KMS-11 (cell line): ENCODE measurements around the gene EIF4H.
A peak's percentile ranks its signal among the peaks of the same experiment; 100 is the strongest.

ENCODE experiments used
- H2AFZ ChIP-seq: fragments of 200-600 bp; sonication (generic); 2 replicates; pipeline ENCODE4 v1.6.1; 2016; ENCODE audit warnings: antibody characterized with exemption, mixed run types, low read depth
- H3K27ac ChIP-seq: fragments of 200-600 bp; sonication (generic); 2 replicates; pipeline ENCODE4 v1.6.1; 2016; ENCODE audit warnings: mild to moderate bottlenecking, mixed run types
- H3K27me3 ChIP-seq: fragments of 200-600 bp; sonication (generic); 2 replicates; pipeline ENCODE4 v1.6.1; 2017; ENCODE audit warnings: mild to moderate bottlenecking, low read depth, mixed run types, moderate library complexity; ENCODE audit not compliant: insufficient read depth
- H3K36me3 ChIP-seq: fragments of 200-600 bp; sonication (generic); 2 replicates; pipeline ENCODE4 v1.6.1; 2017; ENCODE audit warnings: mild to moderate bottlenecking, mixed run types; ENCODE audit not compliant: insufficient read depth
- H3K4me1 ChIP-seq: fragments of 200-600 bp; sonication (generic); 2 replicates; pipeline ENCODE4 v1.6.1; 2016; ENCODE audit warnings: mild to moderate bottlenecking, low read depth, mixed run types; ENCODE audit not compliant: poor library complexity, severe bottlenecking
- H3K4me2 ChIP-seq: fragments of 200-600 bp; sonication (generic); 2 replicates; pipeline ENCODE4 v1.7.0; 2016; ENCODE audit warnings: mild to moderate bottlenecking, mixed run types
- H3K4me3 ChIP-seq: fragments of 200-600 bp; sonication (generic); IDR thresholded peaks from 2 replicates; pipeline ENCODE4 v1.6.1; 2017; ENCODE audit warnings: low read depth, low read length, mixed read lengths; ENCODE audit not compliant: insufficient read depth
- H3K79me2 ChIP-seq: fragments of 200-600 bp; sonication (generic); 2 replicates; pipeline ENCODE4 v1.6.1; 2016; ENCODE audit warnings: low read depth, mixed run types; ENCODE audit not compliant: insufficient read depth
- H3K9ac ChIP-seq: fragments of 200-600 bp; sonication (generic); 2 replicates; pipeline ENCODE4 v1.6.1; 2016; ENCODE audit warnings: mild to moderate bottlenecking, mixed run types
- H4K20me1 ChIP-seq: fragments of 200-600 bp; sonication (generic); 2 replicates; pipeline ENCODE4 v1.6.1; 2016; ENCODE audit warnings: mild to moderate bottlenecking, mixed run types; ENCODE audit not compliant: insufficient read depth
- TF ChIP-seq, protein P1 (sequence below): fragments of 200-600 bp; sonication (generic); conservative IDR thresholded peaks from 2 replicates; pipeline ENCODE4 v1.6.1; 2017; ENCODE audit warnings: low read depth, mild to moderate bottlenecking, antibody characterized with exemption, low read length, moderate library complexity, mixed read lengths

The EIF4H gene

DNA sequence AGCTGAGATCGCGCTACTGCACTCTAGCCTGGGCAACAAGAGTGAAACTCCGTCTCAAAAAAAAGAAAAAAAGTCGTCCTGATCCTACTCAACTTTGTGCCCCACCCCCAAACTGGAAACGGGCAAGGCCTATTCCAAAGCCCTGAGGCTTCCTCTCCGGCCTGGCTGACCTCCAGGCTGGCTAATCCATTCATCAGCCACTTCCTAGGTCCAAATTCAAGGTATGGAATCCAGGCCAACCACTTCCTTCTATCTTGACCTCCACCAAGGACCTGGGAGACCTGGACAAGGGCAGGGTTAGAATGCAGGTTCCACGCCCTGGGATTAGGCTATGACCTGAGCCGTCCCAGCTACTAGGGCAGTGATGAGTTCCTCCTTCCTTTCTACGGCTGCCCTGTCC is 20.4 kb upstream of the EIF4H start:
- Histone ChIP-seq H3K9ac (no peak overlapping the region), H2AFZ (no peak overlapping the region), H3K79me2 (no peaks in the 10 kb centered on the region), H3K36me3 (no peaks in the 10 kb centered on the region), H3K27ac (no peak overlapping the region), H3K4me1 (no peaks in the 10 kb centered on the region), H3K4me3 (no peak overlapping the region), H4K20me1 (no peaks in the 10 kb centered on the region), H3K4me2 (no peak overlapping the region), H3K27me3 (no peaks in the 10 kb centered on the region)
- TF ChIP-seq, protein P1, sequence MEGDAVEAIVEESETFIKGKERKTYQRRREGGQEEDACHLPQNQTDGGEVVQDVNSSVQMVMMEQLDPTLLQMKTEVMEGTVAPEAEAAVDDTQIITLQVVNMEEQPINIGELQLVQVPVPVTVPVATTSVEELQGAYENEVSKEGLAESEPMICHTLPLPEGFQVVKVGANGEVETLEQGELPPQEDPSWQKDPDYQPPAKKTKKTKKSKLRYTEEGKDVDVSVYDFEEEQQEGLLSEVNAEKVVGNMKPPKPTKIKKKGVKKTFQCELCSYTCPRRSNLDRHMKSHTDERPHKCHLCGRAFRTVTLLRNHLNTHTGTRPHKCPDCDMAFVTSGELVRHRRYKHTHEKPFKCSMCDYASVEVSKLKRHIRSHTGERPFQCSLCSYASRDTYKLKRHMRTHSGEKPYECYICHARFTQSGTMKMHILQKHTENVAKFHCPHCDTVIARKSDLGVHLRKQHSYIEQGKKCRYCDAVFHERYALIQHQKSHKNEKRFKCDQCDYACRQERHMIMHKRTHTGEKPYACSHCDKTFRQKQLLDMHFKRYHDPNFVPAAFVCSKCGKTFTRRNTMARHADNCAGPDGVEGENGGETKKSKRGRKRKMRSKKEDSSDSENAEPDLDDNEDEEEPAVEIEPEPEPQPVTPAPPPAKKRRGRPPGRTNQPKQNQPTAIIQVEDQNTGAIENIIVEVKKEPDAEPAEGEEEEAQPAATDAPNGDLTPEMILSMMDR = no peak

DNA sequence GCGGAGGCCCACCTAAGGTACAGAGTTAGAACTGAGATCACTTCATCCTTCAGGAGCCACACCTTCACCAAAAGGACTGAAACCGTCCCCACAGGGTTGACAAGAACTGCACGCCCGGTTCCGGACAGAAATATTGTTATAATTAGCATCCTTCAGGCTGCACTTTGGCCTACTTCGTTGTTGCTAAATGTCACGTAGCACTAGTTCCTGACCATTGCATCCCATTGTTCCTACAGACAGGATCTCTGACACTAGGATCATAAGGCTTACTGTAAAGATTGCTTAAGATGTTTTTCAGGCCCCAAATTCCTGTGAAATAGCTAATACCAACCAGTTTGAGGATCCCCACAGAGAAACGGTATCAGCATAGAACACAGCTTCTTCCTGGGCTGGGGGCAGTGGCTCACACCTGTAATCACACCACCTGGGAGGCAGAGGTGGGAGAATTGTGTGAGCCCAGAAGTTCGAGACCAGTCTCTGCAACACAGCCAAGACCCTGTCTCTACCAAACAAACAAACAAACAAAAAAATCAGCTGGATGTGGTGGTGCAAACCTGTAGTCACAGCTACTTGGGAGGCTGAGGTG is 18.3 kb upstream of the EIF4H start:
- Histone ChIP-seq H3K9ac (no peak overlapping the region), H3K4me1 (no peaks in the 10 kb centered on the region), H3K4me2 (no peak overlapping the region), H3K4me3 (no peak overlapping the region), H3K79me2 (no peaks in the 10 kb centered on the region), H3K27me3 (no peaks in the 10 kb centered on the region), H4K20me1 (no peaks in the 10 kb centered on the region), H3K27ac (no peak overlapping the region), H2AFZ (no peak overlapping the region), H3K36me3 (no peaks in the 10 kb centered on the region)
- TF ChIP-seq, protein P1 = no peak

DNA sequence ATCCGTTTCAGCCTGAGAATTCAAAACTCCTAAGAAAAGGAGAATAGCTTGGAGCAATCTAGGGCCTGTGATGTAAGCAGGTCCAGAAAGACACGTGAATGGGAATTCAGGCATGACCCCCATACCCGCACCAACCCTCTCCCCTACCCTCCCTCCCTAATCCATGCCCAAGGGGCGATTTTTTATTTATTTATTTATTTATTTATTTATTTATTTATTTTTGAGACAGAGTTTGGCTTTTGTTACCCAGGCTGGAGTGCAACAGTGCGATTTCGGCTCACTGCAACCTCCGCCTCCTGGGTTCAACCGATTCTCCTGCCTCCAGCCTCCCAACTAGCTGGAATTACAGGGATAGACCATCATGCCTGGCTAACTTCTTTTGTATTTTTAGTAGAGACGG is 16.6 kb upstream of the EIF4H start:
- no peak overlapping the region for H3K4me3 ChIP-seq
- TF ChIP-seq, protein P1 = no peak
- H2AFZ ChIP-seq = no peak overlapping the region
- no peak overlapping the region for H3K27ac ChIP-seq
- no peaks in the 10 kb centered on the region for H3K27me3 ChIP-seq
- no peaks in the 10 kb centered on the region for H3K36me3 ChIP-seq
- H3K9ac ChIP-seq = no peak overlapping the region
- H3K4me2 ChIP-seq = no peak overlapping the region
- no peaks in the 10 kb centered on the region for H3K79me2 ChIP-seq
- H4K20me1 ChIP-seq = no peaks in the 10 kb centered on the region
- H3K4me1 ChIP-seq = no peaks in the 10 kb centered on the region

DNA sequence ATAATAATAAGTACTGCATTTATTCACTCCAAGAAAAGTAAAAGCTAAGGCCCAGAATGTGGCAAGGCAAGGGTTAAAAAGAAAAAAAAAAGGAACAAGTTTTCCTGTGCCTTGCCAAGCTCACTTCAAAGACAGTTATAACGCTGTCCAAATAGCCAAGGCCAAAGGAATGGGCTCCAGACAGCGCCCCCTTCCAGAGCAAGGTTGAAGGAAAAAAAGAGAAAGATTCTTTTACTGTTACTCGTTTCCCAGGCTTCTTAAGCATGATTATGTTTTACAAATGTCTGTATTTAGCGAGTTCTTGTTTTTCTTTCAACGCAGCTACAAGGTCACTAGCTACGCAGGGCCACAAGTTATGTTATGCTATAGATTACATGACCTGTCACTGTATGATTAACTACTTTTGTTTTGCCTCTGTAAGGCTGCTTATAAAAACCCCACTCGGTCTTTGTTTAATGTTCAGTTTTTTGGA is 9.1 kb upstream of the EIF4H start:
- H3K9ac ChIP-seq = no peak overlapping the region
- no peak overlapping the region for H3K4me3 ChIP-seq
- no peaks in the 10 kb centered on the region for H4K20me1 ChIP-seq
- H3K79me2 ChIP-seq = no peaks in the 10 kb centered on the region
- H3K36me3 ChIP-seq = no peaks in the 10 kb centered on the region
- H2AFZ ChIP-seq = no peak overlapping the region
- H3K27ac ChIP-seq = no peak overlapping the region
- TF ChIP-seq, protein P1 = 0 out of 2 replicates have a peak, but pooled peaks have one; percentile 23
- no peak overlapping the region for H3K4me2 ChIP-seq
- H3K27me3 ChIP-seq = no peaks in the 10 kb centered on the region
- H3K4me1 ChIP-seq = no peaks in the 10 kb centered on the region
